ENCODE measurements around the gene PEMT.
A peak's percentile ranks its signal among the peaks of the same experiment; 100 is the strongest.
"Not testable (repeated sequence)": the region's sequence is repeated elsewhere in the genome, so short reads cannot be mapped to it uniquely, and the experiment has no call there.

The PEMT gene

GRCh38 chr17:17487998-17488397 lies 103.5 kb downstream of the PEMT start:
- no peak for DNase-seq (ENCODE audit: low read depth)

GRCh38 chr17:17486416-17486815 lies 105.1 kb downstream of the PEMT start:
- not testable (repeated sequence) for DNase-seq (ENCODE audit: low read depth)

GRCh38 chr17:17485420-17485819 lies 106.1 kb downstream of the PEMT start:
- no peak for DNase-seq (ENCODE audit: low read depth)

- no peak for DNase-seq (ENCODE audit: low read depth)
Observed at GRCh38 chr17:17484451-17484899, 107.0 kb downstream of the PEMT start.

GRCh38 chr17:17481860-17482259 lies 109.6 kb downstream of the PEMT start:
- no peak for DNase-seq (ENCODE audit: low read depth)

- DNase-seq (ENCODE audit: low read depth) = no peak
Observed at GRCh38 chr17:17480593-17481148, 110.8 kb downstream of the PEMT start.

GRCh38 chr17:17479209-17479608 lies 112.3 kb downstream of the PEMT start:
- no peak for DNase-seq (ENCODE audit: low read depth)

GRCh38 chr17:17476865-17477467 lies 114.5 kb downstream of the PEMT start, which contains the start of gene MED9:
Gene MED9, plus strand, starts transcription at chr17:17477000. Its CDS starts 42 bp downstream, at chr17:17477042.
- peak; percentile 53 for DNase-seq (ENCODE audit: low read depth)

- no peak for DNase-seq (ENCODE audit: low read depth)
Observed at GRCh38 chr17:17474341-17474740, 117.2 kb downstream of the PEMT start.

- DNase-seq (ENCODE audit: low read depth) = no peak
Observed at GRCh38 chr17:17472333-17472920, 119.1 kb downstream of the PEMT start.

- DNase-seq (ENCODE audit: low read depth) = no peak
Observed at GRCh38 chr17:17469996-17470395, 121.5 kb downstream of the PEMT start.

- no peak for DNase-seq (ENCODE audit: low read depth)
Observed at GRCh38 chr17:17469358-17469757, 122.2 kb downstream of the PEMT start.

GRCh38 chr17:17468217-17469010 lies 123.1 kb downstream of the PEMT start:
- no peak for DNase-seq (ENCODE audit: low read depth)

GRCh38 chr17:17467720-17468119 lies 123.8 kb downstream of the PEMT start:
- DNase-seq (ENCODE audit: low read depth) = no peak

- no peak for DNase-seq (ENCODE audit: low read depth)
Observed at GRCh38 chr17:17467016-17467415, 124.5 kb downstream of the PEMT start.

- no peak for DNase-seq (ENCODE audit: low read depth)
Observed at GRCh38 chr17:17466511-17466910, 125.0 kb downstream of the PEMT start.

GRCh38 chr17:17465878-17466277 lies 125.6 kb downstream of the PEMT start:
- DNase-seq (ENCODE audit: low read depth) = not testable (repeated sequence)

- DNase-seq (ENCODE audit: low read depth) = no peak
Observed at GRCh38 chr17:17463821-17464220, 127.7 kb downstream of the PEMT start.

GRCh38 chr17:17462048-17462824 lies 129.3 kb downstream of the PEMT start:
- no peak for DNase-seq (ENCODE audit: low read depth)

- no peak for DNase-seq (ENCODE audit: low read depth)
Observed at GRCh38 chr17:17460038-17460437, 131.5 kb downstream of the PEMT start.

- DNase-seq (ENCODE audit: low read depth) = no peak
Observed at GRCh38 chr17:17457680-17458079, 133.8 kb downstream of the PEMT start.

- no peak for DNase-seq (ENCODE audit: low read depth)
Observed at GRCh38 chr17:17456251-17456650, 135.3 kb downstream of the PEMT start.
